ENCODE data around the gene OR52B2.

The OR52B2 gene

DNA sequence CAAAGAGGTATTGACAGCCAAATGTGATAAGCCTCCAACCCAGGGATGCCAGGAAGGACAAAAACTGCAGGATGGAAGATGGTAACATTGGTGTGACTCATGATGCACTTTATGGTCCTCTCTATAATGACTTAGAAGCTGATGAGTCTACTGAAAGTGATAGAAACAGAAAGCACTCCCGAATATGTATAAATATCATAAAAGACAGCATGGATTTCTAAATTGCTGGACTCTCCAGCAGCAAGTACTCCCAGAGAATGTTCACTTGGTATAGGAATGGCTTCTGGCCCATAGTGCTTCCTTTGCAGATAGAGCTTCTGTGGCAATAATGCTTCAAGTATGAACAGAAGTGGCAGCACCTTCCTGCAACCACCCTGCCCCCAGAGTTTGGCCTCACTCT, at the start of gene OR52B2:
Gene OR52B2, minus strand, starts transcription at position 101 of the 400 bp plus-strand sequence. Its CDS starts 0 bp downstream, at position 101.
- no peak for DNase-seq

DNA sequence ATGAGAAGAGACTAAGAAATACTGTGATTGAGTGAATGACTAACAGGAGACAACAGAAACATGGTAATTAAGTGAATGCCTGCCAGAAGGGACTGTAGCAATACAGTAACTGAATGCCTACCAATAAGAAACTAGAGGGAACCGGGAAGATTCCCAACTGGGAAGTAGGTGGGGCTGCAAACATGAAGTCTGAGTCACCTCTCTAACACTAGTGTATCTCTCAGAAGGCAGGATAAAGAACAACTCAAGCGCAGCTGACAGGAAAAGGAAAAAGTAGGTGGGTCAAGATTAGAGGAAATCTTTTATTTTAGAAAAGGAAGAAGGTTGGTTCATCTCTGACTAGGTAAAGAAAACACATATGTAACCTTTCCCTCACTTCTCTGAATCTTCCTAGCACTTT, 49.2 kb upstream of the OR52B2 start:
- DNase-seq: no peak

- DNase-seq: no peak
Measured at GRCh38 chr11:6217722-6218121, 47.6 kb upstream of the OR52B2 start.

DNA sequence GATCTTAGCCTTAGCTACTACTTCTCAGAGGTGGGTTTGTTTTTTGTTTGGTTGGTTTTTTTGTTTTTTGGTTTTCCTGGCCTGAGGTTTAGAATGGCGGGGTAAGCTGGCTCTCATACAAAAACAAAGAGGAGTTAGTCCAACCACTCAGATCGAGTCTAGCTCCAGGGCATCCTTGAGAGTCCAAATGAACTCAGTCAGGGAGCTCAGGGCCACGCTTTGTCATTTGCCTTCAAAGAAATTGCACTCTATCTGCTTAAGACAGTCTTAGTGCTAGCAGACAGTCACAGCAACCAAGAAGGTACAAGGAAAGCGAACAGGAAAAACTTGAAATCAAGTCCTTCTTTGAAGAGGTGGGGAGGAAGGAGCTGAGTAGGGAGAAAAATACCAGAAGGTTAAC, 46.4 kb upstream of the OR52B2 start:
- DNase-seq: no peak

DNA sequence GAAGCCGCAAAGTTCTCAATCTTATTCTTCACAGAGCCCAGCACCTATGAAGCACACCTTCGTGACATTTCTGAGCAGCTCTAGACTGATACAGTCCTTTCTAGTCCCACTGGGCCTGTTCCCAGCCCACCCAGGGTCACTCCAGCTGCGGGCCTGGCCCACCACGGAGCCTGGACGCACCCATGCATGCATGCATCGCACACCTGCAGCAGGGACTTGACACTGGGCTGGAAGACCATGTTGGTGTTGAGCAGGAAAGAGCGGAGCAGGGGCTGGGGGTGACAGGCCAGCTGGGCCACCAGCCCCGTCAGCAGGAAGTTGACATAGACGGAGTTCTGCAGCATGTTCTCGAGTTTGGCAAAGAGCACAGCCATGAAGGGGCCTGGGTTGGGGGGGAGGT, 44.4 kb upstream of the OR52B2 start:
- no peak for DNase-seq

DNA sequence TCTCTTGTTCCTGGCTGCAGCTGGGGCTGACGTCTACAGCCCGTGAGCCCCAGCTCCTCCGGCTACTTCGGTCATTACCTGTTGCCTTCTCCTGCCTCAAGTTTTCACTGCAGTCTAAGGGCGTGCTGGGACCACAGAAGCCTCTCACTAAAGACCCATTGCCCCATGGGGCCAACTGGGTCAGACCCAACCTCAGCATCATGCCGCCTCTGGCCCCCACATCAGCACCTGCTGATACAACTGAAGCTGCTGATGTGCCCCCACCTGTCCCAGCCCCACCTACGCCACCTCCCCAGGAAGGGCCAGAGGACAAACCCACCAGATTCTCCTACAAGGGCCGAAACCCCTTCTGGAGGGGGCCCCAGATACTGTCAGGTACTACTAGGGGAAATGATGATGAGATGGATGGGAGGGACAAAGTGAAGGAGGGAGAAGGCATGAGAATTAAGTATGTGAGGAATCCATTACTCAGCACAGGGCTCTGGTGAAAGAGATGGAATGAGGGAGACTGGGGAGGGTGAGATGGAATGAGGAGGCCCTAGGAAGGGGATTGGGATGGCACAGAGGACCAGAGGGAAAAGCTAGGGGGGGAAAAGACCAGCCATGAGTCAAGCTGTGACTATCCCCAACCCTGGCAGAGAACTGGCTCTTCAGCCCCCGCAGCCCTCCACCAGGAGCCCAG, 40.3 kb upstream of the OR52B2 start:
- no peak for DNase-seq

GRCh38 chr11:6209801-6210200, 39.7 kb upstream of the OR52B2 start:
- DNase-seq: no peak

GRCh38 chr11:6206456-6207180, 36.5 kb upstream of the OR52B2 start:
- no peak for DNase-seq

DNA sequence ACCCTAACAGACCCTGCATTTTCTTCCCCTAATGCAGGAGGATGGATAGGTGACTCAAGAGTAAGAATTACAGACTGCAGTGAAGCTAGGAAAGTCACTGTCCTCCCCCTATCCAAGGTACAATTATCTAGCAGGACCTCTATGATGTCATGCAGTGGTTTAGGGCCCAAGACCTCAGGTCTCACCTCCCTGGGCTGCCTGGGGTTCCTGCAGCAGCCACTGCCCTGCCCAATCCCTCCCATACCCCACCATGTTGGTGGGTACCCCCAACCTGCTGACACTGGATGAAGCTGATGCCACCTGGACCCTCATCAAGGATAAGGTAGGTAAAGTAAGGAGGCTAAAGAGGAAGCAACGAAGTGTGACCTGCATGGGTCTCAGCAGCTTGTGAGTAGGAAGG, 35.2 kb upstream of the OR52B2 start, which contains the start of gene C11orf42:
Gene C11orf42, plus strand, starts transcription at position 192 of the 400 bp plus-strand sequence. Its CDS starts 59 bp downstream, at position 251.
- no peak for DNase-seq

- DNase-seq: no peak
Measured at GRCh38 chr11:6204706-6205105, 34.6 kb upstream of the OR52B2 start.

DNA sequence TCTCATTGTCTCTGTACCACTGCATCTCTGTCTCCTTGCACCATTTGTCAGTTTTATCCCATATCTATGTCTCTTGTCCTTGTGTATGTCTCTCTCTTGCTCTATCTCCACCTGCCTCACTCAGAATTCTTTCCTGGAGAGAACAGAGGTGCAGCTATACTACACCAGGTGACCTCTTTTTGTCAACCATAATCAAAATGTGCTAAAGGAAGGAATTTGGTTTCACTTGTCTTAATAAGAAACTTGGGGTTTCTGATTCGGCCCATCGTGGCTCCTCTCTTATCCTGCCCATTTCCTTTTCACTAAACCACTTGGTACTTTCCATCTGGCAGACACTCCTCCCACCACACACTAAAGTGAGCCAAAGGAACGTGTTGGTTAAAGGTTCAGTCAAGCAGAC, 33.2 kb upstream of the OR52B2 start:
- no peak for DNase-seq

- DNase-seq: no peak
Measured at GRCh38 chr11:6202041-6202440, 31.9 kb upstream of the OR52B2 start.

GRCh38 chr11:6201481-6201880, 31.4 kb upstream of the OR52B2 start:
- DNase-seq: no peak

DNA sequence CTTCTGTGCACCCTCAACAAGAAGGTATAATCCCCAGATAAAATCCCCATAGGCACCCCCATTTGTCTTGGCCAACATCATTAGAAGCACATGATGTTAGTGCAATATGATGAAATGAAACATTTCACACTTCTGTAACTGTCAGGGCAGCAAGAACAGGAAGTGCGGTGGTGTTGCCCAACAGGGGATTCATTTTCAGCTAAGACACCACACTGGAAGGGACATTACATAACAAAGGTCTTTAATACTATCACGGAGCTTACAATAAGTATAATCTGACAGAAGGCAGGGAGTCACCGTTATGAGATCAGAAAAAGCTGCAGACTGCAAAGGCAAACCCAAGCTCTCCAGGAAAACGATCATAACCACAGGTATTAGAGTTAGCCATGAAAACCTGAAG, 30.8 kb upstream of the OR52B2 start:
- DNase-seq: no peak

DNA sequence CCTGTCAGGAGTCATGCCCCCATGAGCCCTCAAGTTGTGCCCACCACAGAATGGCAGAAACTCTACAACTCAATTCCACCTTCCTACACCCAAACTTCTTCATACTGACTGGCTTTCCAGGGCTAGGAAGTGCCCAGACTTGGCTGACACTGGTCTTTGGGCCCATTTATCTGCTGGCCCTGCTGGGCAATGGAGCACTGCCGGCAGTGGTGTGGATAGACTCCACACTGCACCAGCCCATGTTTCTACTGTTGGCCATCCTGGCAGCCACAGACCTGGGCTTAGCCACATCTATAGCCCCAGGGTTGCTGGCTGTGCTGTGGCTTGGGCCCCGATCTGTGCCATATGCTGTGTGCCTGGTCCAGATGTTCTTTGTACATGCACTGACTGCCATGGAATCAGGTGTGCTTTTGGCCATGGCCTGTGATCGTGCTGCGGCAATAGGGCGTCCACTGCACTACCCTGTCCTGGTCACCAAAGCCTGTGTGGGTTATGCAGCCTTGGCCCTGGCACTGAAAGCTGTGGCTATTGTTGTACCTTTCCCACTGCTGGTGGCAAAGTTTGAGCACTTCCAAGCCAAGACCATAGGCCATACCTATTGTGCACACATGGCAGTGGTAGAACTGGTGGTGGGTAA, 29.2 kb upstream of the OR52B2 start, which contains the start of gene OR52W1:
Gene OR52W1, plus strand, starts transcription at position 51 of the 637 bp plus-strand sequence. Its CDS starts 0 bp downstream, at position 51.
- no peak for DNase-seq

DNA sequence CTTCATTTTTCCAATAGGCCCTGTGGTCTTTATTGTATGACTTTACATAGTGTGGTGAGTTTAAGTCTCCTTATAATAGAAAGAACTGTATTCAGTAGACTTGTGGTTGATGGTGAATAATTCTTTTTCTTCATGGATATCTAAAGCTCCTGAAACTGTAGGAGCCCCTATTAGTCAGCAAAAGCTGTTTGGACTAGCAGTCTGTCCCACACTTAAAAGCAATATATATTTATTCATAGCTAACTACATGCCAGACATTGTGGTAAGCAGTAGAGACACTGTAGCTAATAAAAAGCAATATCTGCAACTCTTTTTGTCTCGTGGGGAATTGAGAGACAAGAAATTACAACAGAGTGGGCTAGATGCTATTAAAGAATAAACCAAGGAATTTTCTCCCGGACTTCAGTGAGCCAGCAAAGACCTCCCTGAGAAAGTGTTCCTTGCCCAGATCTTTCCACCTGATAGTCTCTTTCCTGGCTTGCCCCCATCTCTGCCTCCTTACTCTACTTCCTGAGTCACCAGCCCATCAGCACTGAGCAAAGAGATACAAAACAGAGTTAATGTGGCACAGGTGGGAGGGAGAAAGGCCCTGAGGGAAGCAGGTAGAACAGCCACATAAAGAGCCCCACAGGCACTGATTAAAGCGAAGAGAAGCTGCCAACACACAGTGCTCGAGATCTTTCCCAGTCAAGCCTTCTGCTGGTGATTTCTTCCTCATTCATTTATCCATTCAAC, 27.5 kb upstream of the OR52B2 start:
- no peak for DNase-seq

DNA sequence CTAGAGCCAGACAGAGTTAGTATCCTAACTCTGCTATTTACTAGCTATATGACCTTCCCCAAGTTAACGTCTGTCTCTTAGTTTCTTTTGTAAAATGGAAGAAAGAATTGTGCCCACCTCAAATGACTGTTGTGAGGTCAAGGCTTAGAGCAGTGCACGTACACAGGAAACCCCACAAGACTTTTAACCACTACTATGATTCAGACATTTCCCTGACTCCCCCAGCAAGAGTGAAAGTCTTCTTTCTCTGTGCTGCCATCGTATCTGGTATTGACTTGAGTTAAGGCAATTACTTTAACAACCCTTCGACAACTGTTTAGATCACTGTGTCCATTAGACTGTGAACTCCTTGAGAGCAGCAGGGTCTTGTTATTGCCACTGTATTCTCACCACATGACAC, 26.3 kb upstream of the OR52B2 start:
- DNase-seq: no peak

DNA sequence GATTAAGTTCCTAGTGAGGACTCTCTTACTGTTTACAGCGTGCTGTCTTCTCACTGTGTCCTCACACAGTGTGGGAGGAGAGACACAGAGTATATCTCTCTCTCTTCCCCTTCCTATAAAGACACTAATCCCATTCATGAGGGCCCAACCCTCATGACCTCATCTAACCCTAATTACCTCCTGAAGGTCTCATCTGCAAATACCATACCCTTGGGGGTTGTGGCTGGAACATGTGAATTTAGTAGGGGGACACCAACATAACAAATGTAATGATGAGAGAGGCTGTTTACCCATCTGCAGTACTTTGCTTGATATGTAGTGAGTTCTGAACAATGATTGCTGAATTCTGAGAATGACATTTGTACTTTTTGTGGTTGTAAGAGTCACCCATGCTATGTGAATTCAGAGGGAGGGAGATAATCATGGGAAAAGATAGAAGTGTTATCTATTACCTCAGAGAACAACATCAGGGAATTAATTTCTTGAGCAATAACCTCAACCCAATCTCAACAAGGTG, 24.0 kb upstream of the OR52B2 start:
- no peak for DNase-seq

GRCh38 chr11:6191742-6192141, 21.6 kb upstream of the OR52B2 start:
- DNase-seq: no peak

DNA sequence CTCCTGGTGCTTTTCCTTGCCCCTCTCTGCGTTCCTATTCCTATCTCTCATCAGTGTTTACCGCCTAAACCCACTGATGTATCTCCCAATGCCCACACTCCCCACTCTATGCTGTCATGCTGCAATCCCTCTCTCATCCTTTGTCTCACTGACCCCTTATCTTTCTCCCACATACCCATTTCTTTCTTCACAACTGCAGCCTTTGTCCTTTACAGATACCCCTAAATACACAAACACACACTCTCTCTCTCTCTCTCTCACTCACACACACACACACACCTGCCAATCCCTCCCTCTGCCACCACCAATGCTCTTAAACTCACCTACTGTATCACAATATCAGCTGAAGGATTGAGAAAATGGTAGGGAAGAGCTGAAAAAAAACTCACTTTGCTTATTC, 5.3 kb upstream of the OR52B2 start:
- DNase-seq: no peak

- DNase-seq: no peak
Measured at GRCh38 chr11:6156628-6157359, 13.3 kb downstream of the OR52B2 start.

GRCh38 chr11:6152126-6152525, 18.0 kb downstream of the OR52B2 start:
- no peak for DNase-seq
